GM19043 (cell line): ENCODE results near the gene GABRA4.
A peak's percentile ranks its signal among the peaks of the same experiment; 100 is the strongest.

Source experiments
- ATAC-seq: cut with Tn5 transposase; IDR thresholded peaks from one replicate; pipeline ENCODE4 v1.9.1; 2021; ENCODE audit warnings: low read depth; ENCODE audit not compliant: unreplicated experiment

Gene GABRA4

GRCh38 chr4:46993075-46994006 is at the start of gene GABRA4:
Gene GABRA4 (minus strand): TSS chr4:46993581. CDS start chr4:46993424, 157 bp downstream.
- no peak for ATAC-seq

GRCh38 chr4:47040828-47041227 is 47.4 kb upstream of the GABRA4 start:
- ATAC-seq, result no peak

GRCh38 chr4:47038263-47038662 is 44.9 kb upstream of the GABRA4 start:
- no peak for ATAC-seq

- peak; percentile 86 for ATAC-seq
Observed at GRCh38 chr4:47032405-47033106, 39.2 kb upstream of the GABRA4 start.

- no peak for ATAC-seq
Observed at GRCh38 chr4:47031751-47032404, 38.5 kb upstream of the GABRA4 start.

- ATAC-seq, result no peak
Observed at GRCh38 chr4:47031011-47031678, 37.8 kb upstream of the GABRA4 start, which contains the start of gene GABRB1. Gene GABRB1 (plus strand): TSS chr4:47031567.

- no peak for ATAC-seq
Observed at GRCh38 chr4:47017494-47017893, 24.1 kb upstream of the GABRA4 start.

GRCh38 chr4:47017081-47017480 is 23.7 kb upstream of the GABRA4 start:
- ATAC-seq, result no peak

GRCh38 chr4:47013373-47013772 is 20.0 kb upstream of the GABRA4 start:
- ATAC-seq, result no peak

- no peak for ATAC-seq
Observed at GRCh38 chr4:47012676-47013075, 19.3 kb upstream of the GABRA4 start.

- peak; percentile 68 for ATAC-seq
Observed at GRCh38 chr4:47010912-47011446, 17.6 kb upstream of the GABRA4 start.

GRCh38 chr4:47010347-47010911 is 17.0 kb upstream of the GABRA4 start:
- no peak for ATAC-seq

- no peak for ATAC-seq
Observed at GRCh38 chr4:47002580-47002979, 9.2 kb upstream of the GABRA4 start.

- ATAC-seq, result no peak
Observed at GRCh38 chr4:47000406-47000805, 7.0 kb upstream of the GABRA4 start.

GRCh38 chr4:46999566-46999965 is 6.2 kb upstream of the GABRA4 start:
- ATAC-seq, result no peak

- no peak for ATAC-seq
Observed at GRCh38 chr4:46994007-46994405, 625 bp upstream of the GABRA4 start.

- no peak for ATAC-seq
Observed at GRCh38 chr4:46992338-46992737, 1.0 kb downstream of the GABRA4 start.

- no peak for ATAC-seq
Observed at GRCh38 chr4:46986922-46987638, 6.3 kb downstream of the GABRA4 start.

GRCh38 chr4:46984781-46985180 is 8.6 kb downstream of the GABRA4 start:
- ATAC-seq, result no peak
